Astrocyte of the cerebellum (primary cell): ENCODE results near the gene PSD4.

Experiments used
- DNase-seq: peaks from one replicate; pipeline ENCODE4 v3.0.0-alpha.2; 2011; ENCODE audit warnings: low read depth
- H3K4me3 ChIP-seq: 2 replicates; pipeline ENCODE4 v1.5.1; 2011; ENCODE audit warnings: mild to moderate bottlenecking, low read depth, low read length, moderate library complexity
- CTCF ChIP-seq: IDR thresholded peaks from 2 replicates; pipeline ENCODE4 v1.5.1; 2012; ENCODE audit warnings: low read length, low read depth, moderate library complexity, mild to moderate bottlenecking; ENCODE audit errors: missing control alignments
- in situ Hi-C: cut with HindIII; loops from 2 replicates; pipeline ENCODE4 v1.10.0; 2017; ENCODE audit warnings: low sequenced_read_pairs

PSD4 gene

GRCh38 chr2:113185664-113186432, 12.1 kb downstream of the PSD4 start:
- no peak for TF ChIP-seq CTCF
- no peak overlapping the region for H3K4me3 ChIP-seq
- in situ Hi-C loops = no loop called here
- DNase-seq = peak; percentile 13

GRCh38 chr2:113186433-113186796, 12.6 kb downstream of the PSD4 start:
- in situ Hi-C loops = no loop called here
- TF ChIP-seq CTCF = no peak
- no peak overlapping the region for H3K4me3 ChIP-seq
- DNase-seq = no peak

- in situ Hi-C loops = no loop called here
- TF ChIP-seq CTCF = no peak
- H3K4me3 ChIP-seq = no peak overlapping the region
- DNase-seq = no peak
These were observed 14.0 kb downstream of the PSD4 start for GRCh38 chr2:113187771-113188170.

GRCh38 chr2:113190871-113191270, 17.1 kb downstream of the PSD4 start:
- no peak for TF ChIP-seq CTCF
- no peak for DNase-seq
- H3K4me3 ChIP-seq = no peak overlapping the region
- in situ Hi-C loops = no loop called here

- H3K4me3 ChIP-seq = no peak overlapping the region
- in situ Hi-C loops = no loop called here
- no peak for DNase-seq
- TF ChIP-seq CTCF = peak; percentile 16
These were observed 18.8 kb downstream of the PSD4 start for GRCh38 chr2:113192459-113193100.

GRCh38 chr2:113195923-113196501, 22.2 kb downstream of the PSD4 start:
- no peak overlapping the region for H3K4me3 ChIP-seq
- in situ Hi-C loops = no loop called here
- TF ChIP-seq CTCF = no peak
- no peak for DNase-seq
